ENCODE measurements around the gene CBX6. TPM values are rescaled to one million over a fixed set of nuclear protein-coding genes. Genes with fewer than 3 reads are reported as not detected.

CBX6 gene
- total and polyA plus RNA-seq, 4 experiments from 2014 or later = 4.1 to 88.0 (median 48.0) TPM

Other genes starting within 250 kb of the CBX6 start
- gene FAM227A, start 215.8 kb downstream of the CBX6 start, total RNA-seq = under 1 TPM in 1 of 2 experiments, not detected in 1; 0.44 TPM
- gene FAM227A, start 215.8 kb downstream of the CBX6 start, polyA plus RNA-seq = not detected
- 10 to 100 TPM; 30.4 to 35.2 TPM for gene CBY1, start 215.6 kb downstream of the CBX6 start, total RNA-seq
- 10 to 100 TPM in 1 of 2 donors, 1 to 10 TPM in 1; 3.8 to 10.5 TPM for gene CBY1, start 215.6 kb downstream of the CBX6 start, polyA plus RNA-seq
- 10 to 100 TPM; 41.2 to 42.3 TPM for gene TOMM22, start 190.3 kb downstream of the CBX6 start, total RNA-seq
- 10 to 100 TPM; 60.3 to 78.9 TPM for gene TOMM22, start 190.3 kb downstream of the CBX6 start, polyA plus RNA-seq
- gene JOSD1, start 171.3 kb downstream of the CBX6 start, total RNA-seq = 10 to 100 TPM; 64.6 to 65.4 TPM
- 1 to 10 TPM; 8.0 to 9.6 TPM for gene JOSD1, start 171.3 kb downstream of the CBX6 start, polyA plus RNA-seq
- 10 to 100 TPM; 94.1 to 96.6 TPM for gene GTPBP1, start 166.3 kb downstream of the CBX6 start, total RNA-seq
- gene GTPBP1, start 166.3 kb downstream of the CBX6 start, polyA plus RNA-seq = 10 to 100 TPM; 14.6 to 30.8 TPM
- gene SUN2, start 116.2 kb downstream of the CBX6 start, total RNA-seq = 1,000 to 10,000 TPM in 1 of 2 experiments, 100 to 1,000 TPM in 1; 988 to 1,004 TPM
- gene SUN2, start 116.2 kb downstream of the CBX6 start, polyA plus RNA-seq = 100 to 1,000 TPM; 323 to 643 TPM
- gene DNAL4, start 78.1 kb downstream of the CBX6 start, total RNA-seq = 1 to 10 TPM; 8.6 to 9.6 TPM
- 10 to 100 TPM; 11.1 to 13.3 TPM for gene DNAL4, start 78.1 kb downstream of the CBX6 start, polyA plus RNA-seq
- 1 to 10 TPM; 8.6 to 9.0 TPM for gene NPTXR, start 28.2 kb downstream of the CBX6 start, total RNA-seq
- gene NPTXR, start 28.2 kb downstream of the CBX6 start, polyA plus RNA-seq = under 1 TPM; 0.31 to 0.61 TPM
- not detected for gene APOBEC3A, start 85.4 kb upstream of the CBX6 start, total RNA-seq
- not detected for gene APOBEC3A, start 85.4 kb upstream of the CBX6 start, polyA plus RNA-seq
- gene APOBEC3B, start 110.1 kb upstream of the CBX6 start, total RNA-seq = under 1 TPM; 0.32 to 0.64 TPM
- gene APOBEC3B, start 110.1 kb upstream of the CBX6 start, polyA plus RNA-seq = 1 to 10 TPM in 1 of 2 donors, under 1 TPM in 1; 0.31 to 1.3 TPM
- 10 to 100 TPM; 42.4 to 43.8 TPM for gene APOBEC3C, start 142.0 kb upstream of the CBX6 start, total RNA-seq
- 100 to 1,000 TPM; 109 to 135 TPM for gene APOBEC3C, start 142.0 kb upstream of the CBX6 start, polyA plus RNA-seq
- 10 to 100 TPM; 35.1 to 41.9 TPM for gene APOBEC3D, start 148.9 kb upstream of the CBX6 start, total RNA-seq
- gene APOBEC3D, start 148.9 kb upstream of the CBX6 start, polyA plus RNA-seq = 10 to 100 TPM in 1 of 2 donors, 1 to 10 TPM in 1; 4.6 to 16.1 TPM
- gene APOBEC3F, start 168.6 kb upstream of the CBX6 start, total RNA-seq = 10 to 100 TPM; 18.3 to 18.4 TPM
- gene APOBEC3F, start 168.6 kb upstream of the CBX6 start, polyA plus RNA-seq = 10 to 100 TPM in 1 of 2 donors, 1 to 10 TPM in 1; 3.3 to 15.4 TPM
- gene APOBEC3G, start 205.1 kb upstream of the CBX6 start, total RNA-seq = 10 to 100 TPM; 44.5 to 47.5 TPM
- 100 to 1,000 TPM in 1 of 2 donors, 10 to 100 TPM in 1; 98.5 to 110 TPM for gene APOBEC3G, start 205.1 kb upstream of the CBX6 start, polyA plus RNA-seq
- 1 to 10 TPM; 7.5 to 8.5 TPM for gene APOBEC3H, start 225.0 kb upstream of the CBX6 start, total RNA-seq
- gene APOBEC3H, start 225.0 kb upstream of the CBX6 start, polyA plus RNA-seq = 1 to 10 TPM; 5.7 to 6.2 TPM

All from CD4-positive, alpha-beta memory T cell (primary cell).